ENCODE data around the gene SUFU.

DNA sequence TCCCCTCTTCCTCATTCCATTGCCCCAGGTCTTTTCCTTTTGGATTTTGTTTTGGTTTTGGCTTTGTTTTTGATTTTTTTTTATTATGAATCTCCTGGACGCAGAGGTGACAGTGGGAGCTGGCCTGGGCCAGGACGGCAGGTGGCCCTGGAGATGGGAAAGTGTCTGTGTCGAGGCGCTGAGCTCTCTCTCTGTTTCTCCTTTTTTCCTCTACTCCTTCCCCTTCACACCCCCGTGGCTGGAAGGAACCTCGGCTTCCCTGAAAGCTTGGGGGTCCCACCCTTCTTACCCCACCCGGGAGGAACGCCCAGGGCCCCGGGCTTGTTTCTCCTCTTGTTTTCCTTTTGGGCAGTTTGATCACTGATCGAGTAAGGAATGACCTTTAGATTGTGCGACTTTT lies 153.7 kb downstream of the SUFU start:
- TF ChIP-seq POLR2A (IDR thresholded peaks at IDR 0.05; ENCODE audit: low read depth, low read length) = no peak
- TF ChIP-seq POLR2AphosphoS5 (IDR thresholded peaks at IDR 0.05; ENCODE audit: low read depth, low read length) = no peak
- TF ChIP-seq TAF1 (IDR thresholded peaks at IDR 0.05; ENCODE audit: borderline replicate concordance, low read depth, low read length) = no peak
